Endodermal cell (in vitro differentiated cells): ENCODE data around the gene GDF15. TPM values are rescaled to one million over a fixed set of nuclear protein-coding genes. Genes with fewer than 3 reads are reported as not detected.

ENCODE experiments used
- DNase-seq: peaks from one replicate; pipeline ENCODE4 v3.0.0-alpha.2; 2017
- H3K27ac ChIP-seq: 2 replicates; pipeline ENCODE4 v1.5.1; 2013; ENCODE audit warnings: mild to moderate bottlenecking, low read depth, low read length, moderate library complexity
- H3K27me3 ChIP-seq: 2 replicates; pipeline ENCODE4 v1.6.1; 2013; ENCODE audit warnings: mild to moderate bottlenecking, low read length, moderate library complexity; ENCODE audit not compliant: insufficient read depth, control insufficient read depth, poor library complexity, severe bottlenecking
- H3K36me3 ChIP-seq: 2 replicates; pipeline ENCODE4 v1.7.0; 2013; ENCODE audit warnings: mild to moderate bottlenecking, low read length, moderate library complexity; ENCODE audit not compliant: control insufficient read depth, insufficient read depth
- H3K4me1 ChIP-seq: one replicate; pipeline ENCODE4 v1.7.0; 2013; ENCODE audit warnings: low read length; ENCODE audit not compliant: control insufficient read depth, insufficient read depth
- H3K4me3 ChIP-seq: 2 replicates; pipeline ENCODE4 v1.5.1; 2013; ENCODE audit warnings: mild to moderate bottlenecking, low read length, moderate library complexity
- H3K9ac ChIP-seq: 2 replicates; pipeline ENCODE4 v1.6.1; 2013; ENCODE audit warnings: mild to moderate bottlenecking, low read length, moderate library complexity; ENCODE audit not compliant: poor library complexity, severe bottlenecking; ENCODE audit errors: extremely low read depth
- H3K9me3 ChIP-seq: 2 replicates; pipeline ENCODE4 v1.6.1; 2013; ENCODE audit warnings: mild to moderate bottlenecking, low read length, moderate library complexity; ENCODE audit not compliant: control insufficient read depth
- H3K27ac Mint-ChIP-seq: 2 replicates; pipeline ENCODE4 v1.8.0; 2020; ENCODE audit warnings: mixed read lengths
- H3K27me3 Mint-ChIP-seq: 2 replicates; pipeline ENCODE4 v1.8.0; 2021; ENCODE audit warnings: mild to moderate bottlenecking, mixed read lengths; ENCODE audit not compliant: insufficient read depth
- H3K36me3 Mint-ChIP-seq: 2 replicates; pipeline ENCODE4 v1.8.0; 2020; ENCODE audit warnings: low read depth, mixed read lengths
- H3K4me1 Mint-ChIP-seq: 2 replicates; pipeline ENCODE4 v1.8.0; 2020; ENCODE audit warnings: mixed read lengths
- H3K4me3 Mint-ChIP-seq: 2 replicates; pipeline ENCODE4 v1.8.0; 2020; ENCODE audit warnings: mild to moderate bottlenecking, moderate library complexity, mixed read lengths
- H3K9me3 Mint-ChIP-seq: 2 replicates; pipeline ENCODE4 v1.8.0; 2020; ENCODE audit warnings: mild to moderate bottlenecking, mixed read lengths
- WGBS, 2 experiments: methylation state at CpG; one replicate each; pipeline versions ENCODE4 v1.1.5 to v1.1.7; 2013; ENCODE audit warnings: missing lambda C conversion rate in 2 of 2, mixed read lengths in 1 of 2; ENCODE audit not compliant: insufficient coverage in 1 of 2, insufficient read length in 1 of 2; 5-methylcytosine and 5-hydroxymethylcytosine counted together
- total RNA-seq, 2 donors: library from RNA; stranded (reverse); fragmentation: NEBNext Ultra II Directional in 1 of 2; extraction: Animal tissue kit (Norgen Biotek cat#: 25700) in 1 of 2; gene quantifications; 2 replicates in 1 of 2; 3 replicates in 1 of 2; pipeline ENCODE4 v1.2.1, GENCODE V29; 2021
- TF ChIP-seq, protein P1 (sequence below): fragments of 200-600 bp; sonication (generic); conservative IDR thresholded peaks from 2 replicates; pipeline ENCODE4 v1.5.0; 2021; ENCODE audit warnings: antibody characterized with exemption, mild to moderate bottlenecking

GDF15 gene
- total RNA-seq, 2 donors from 2014 or later = 0.90 to 2.2 TPM

DNA sequence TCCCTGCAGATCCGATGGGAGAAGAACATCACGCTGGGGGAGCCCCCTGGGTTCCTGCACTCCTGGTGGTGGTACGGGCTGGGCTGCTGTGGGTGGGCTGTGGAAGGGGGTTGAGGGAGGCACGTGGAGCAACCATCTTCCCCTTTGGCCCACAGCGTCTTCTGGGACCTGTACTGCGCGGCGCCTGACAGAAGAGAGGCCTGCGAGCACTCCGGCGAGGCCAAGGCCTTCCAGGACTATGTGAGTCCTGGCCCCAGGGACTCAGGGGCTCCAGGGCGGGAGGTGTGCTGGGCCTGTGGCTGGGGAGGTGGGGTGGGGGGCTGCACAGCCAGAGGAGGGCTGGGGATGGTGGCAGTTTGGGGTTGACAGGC lies 41.8 kb downstream of the GDF15 start:
- H3K4me3 Mint-ChIP-seq = no peak overlapping the region
- Histone ChIP-seq H3K4me1 (peaks cover 2% of the 10 kb centered on the region), H3K27ac (peak overlapping the region; percentile 94), H3K9me3 (no peaks in the 10 kb centered on the region), H3K27me3 (no peaks in the 10 kb centered on the region), H3K4me3 (no peak overlapping the region), H3K9ac (no peak overlapping the region), H3K36me3 (no peaks in the 10 kb centered on the region)
- H3K27ac Mint-ChIP-seq = no peak overlapping the region
- DNase-seq = no peak
- WGBS, 2 experiments = 94% methylated on average over 12 of the region's 12 CpGs; no CpG with 5 or more reads in 1 of the 2 experiments
- peaks cover 15% of the 10 kb centered on the region for H3K27me3 Mint-ChIP-seq
- H3K9me3 Mint-ChIP-seq = no peaks in the 10 kb centered on the region
- peaks cover 9% of the 10 kb centered on the region for H3K4me1 Mint-ChIP-seq
- H3K36me3 Mint-ChIP-seq = no peaks in the 10 kb centered on the region
- TF ChIP-seq, protein P1, sequence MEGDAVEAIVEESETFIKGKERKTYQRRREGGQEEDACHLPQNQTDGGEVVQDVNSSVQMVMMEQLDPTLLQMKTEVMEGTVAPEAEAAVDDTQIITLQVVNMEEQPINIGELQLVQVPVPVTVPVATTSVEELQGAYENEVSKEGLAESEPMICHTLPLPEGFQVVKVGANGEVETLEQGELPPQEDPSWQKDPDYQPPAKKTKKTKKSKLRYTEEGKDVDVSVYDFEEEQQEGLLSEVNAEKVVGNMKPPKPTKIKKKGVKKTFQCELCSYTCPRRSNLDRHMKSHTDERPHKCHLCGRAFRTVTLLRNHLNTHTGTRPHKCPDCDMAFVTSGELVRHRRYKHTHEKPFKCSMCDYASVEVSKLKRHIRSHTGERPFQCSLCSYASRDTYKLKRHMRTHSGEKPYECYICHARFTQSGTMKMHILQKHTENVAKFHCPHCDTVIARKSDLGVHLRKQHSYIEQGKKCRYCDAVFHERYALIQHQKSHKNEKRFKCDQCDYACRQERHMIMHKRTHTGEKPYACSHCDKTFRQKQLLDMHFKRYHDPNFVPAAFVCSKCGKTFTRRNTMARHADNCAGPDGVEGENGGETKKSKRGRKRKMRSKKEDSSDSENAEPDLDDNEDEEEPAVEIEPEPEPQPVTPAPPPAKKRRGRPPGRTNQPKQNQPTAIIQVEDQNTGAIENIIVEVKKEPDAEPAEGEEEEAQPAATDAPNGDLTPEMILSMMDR = no peak

GRCh38 chr19:18428173-18428786 lies 42.3 kb downstream of the GDF15 start:
- TF ChIP-seq, protein P1 = no peak
- DNase-seq = no peak
- no peaks in the 10 kb centered on the region for H3K9me3 Mint-ChIP-seq
- H3K4me1 Mint-ChIP-seq = peaks cover 9% of the 10 kb centered on the region
- peaks cover 9% of the 10 kb centered on the region for H3K27me3 Mint-ChIP-seq
- Histone ChIP-seq H3K27me3 (no peaks in the 10 kb centered on the region), H3K9ac (no peak overlapping the region), H3K27ac (peak overlapping the region; percentile 94), H3K4me1 (peaks cover 7% of the 10 kb centered on the region), H3K36me3 (no peaks in the 10 kb centered on the region), H3K4me3 (no peak overlapping the region), H3K9me3 (no peaks in the 10 kb centered on the region)
- no peak overlapping the region for H3K27ac Mint-ChIP-seq
- H3K36me3 Mint-ChIP-seq = no peaks in the 10 kb centered on the region
- H3K4me3 Mint-ChIP-seq = peak overlapping the region; percentile 45
- 54 to 94% methylated on average over 6 to 17 of the region's 17 CpGs for WGBS, 2 experiments

- Mint-ChIP-seq H3K36me3 (no peaks in the 10 kb centered on the region), H3K9me3 (no peaks in the 10 kb centered on the region), H3K27me3 (peaks cover 7% of the 10 kb centered on the region), H3K4me3 (peak overlapping the region; percentile 45), H3K27ac (no peak overlapping the region), H3K4me1 (peaks cover 7% of the 10 kb centered on the region)
- Histone ChIP-seq H3K4me1 (peaks cover 7% of the 10 kb centered on the region), H3K27ac (peak overlapping the region; percentile 94), H3K9me3 (no peaks in the 10 kb centered on the region), H3K36me3 (no peaks in the 10 kb centered on the region), H3K27me3 (no peaks in the 10 kb centered on the region), H3K9ac (peak overlapping the region; percentile 69), H3K4me3 (peak overlapping the region; percentile 58)
- peak; percentile 97 for DNase-seq
- 1 to 4% methylated on average over 17 to 75 of the region's 77 CpGs for WGBS, 2 experiments
- TF ChIP-seq, protein P1 = no peak
Observed at GRCh38 chr19:18428787-18429674, 43.1 kb downstream of the GDF15 start.
